OCI-LY7 (cell line): ENCODE results near the gene LRRC75A. TPM values are rescaled to one million over a fixed set of nuclear protein-coding genes. Genes with fewer than 3 reads are reported as not detected.

Experiments
- BruUV-seq: library from RNA; stranded (reverse); fragments of 400-500 nt; replicated peaks from 2 replicates; lab custom pipeline; 2021; lab: Mats Ljungman, UMichigan
- CTCF ChIA-PET: fragments of 300-600 bp; sonication (Branson Sonifier 250); formaldehyde crosslinking; loops from one replicate; lab custom pipeline; 2022; ENCODE audit warnings: antibody characterized with exemption; ENCODE audit not compliant: unreplicated experiment; lab: Charles Lee
- POLR2A ChIA-PET: fragments of 300-600 bp; sonication (Branson Sonifier 250); formaldehyde crosslinking; loops from one replicate; lab custom pipeline; 2022; ENCODE audit warnings: antibody characterized with exemption; lab: Charles Lee
- DNase-seq: peaks from one replicate; pipeline ENCODE4 v3.0.0-alpha.2; 2015; ENCODE audit warnings: low spot score
- H2AFZ ChIP-seq: fragments of 200-600 bp; sonication (generic), shearing (Covaris generic); 2 replicates; pipeline ENCODE4 v1.6.1; 2014; ENCODE audit warnings: mild to moderate bottlenecking, antibody characterized with exemption, low read length, moderate library complexity
- H3K27ac ChIP-seq: fragments of 200-600 bp; sonication (generic); 2 replicates; pipeline ENCODE4 v1.5.1; 2014; ENCODE audit warnings: mixed run types, low read depth, mild to moderate bottlenecking, moderate library complexity, low read length, inconsistent platforms; ENCODE audit not compliant: poor library complexity, severe bottlenecking
- H3K36me3 ChIP-seq: fragments of 200-600 bp; sonication (generic); 2 replicates; pipeline ENCODE4 v1.6.1; 2014; ENCODE audit warnings: mild to moderate bottlenecking, antibody characterized with exemption, low read length, moderate library complexity, mixed read lengths; ENCODE audit not compliant: insufficient read depth
- H3K4me1 ChIP-seq: fragments of 200-600 bp; sonication (generic); 2 replicates; pipeline ENCODE4 v1.5.1; 2014; ENCODE audit warnings: mild to moderate bottlenecking, low read length; ENCODE audit not compliant: insufficient read depth, poor library complexity, severe bottlenecking
- H3K4me2 ChIP-seq: fragments of 200-600 bp; sonication (generic); 2 replicates; pipeline ENCODE4 v1.6.1; 2014; ENCODE audit warnings: mild to moderate bottlenecking, low read length
- H3K4me3 ChIP-seq: fragments of 200-600 bp; sonication (generic); 2 replicates; pipeline ENCODE4 v1.5.1; 2014; ENCODE audit warnings: mild to moderate bottlenecking, low read depth, low read length; ENCODE audit not compliant: poor library complexity, severe bottlenecking
- H3K79me2 ChIP-seq: fragments of 200-600 bp; sonication (generic); 2 replicates; pipeline ENCODE4 v1.6.1; 2016; ENCODE audit warnings: low read depth, mild to moderate bottlenecking, low read length, moderate library complexity, mixed read lengths; ENCODE audit not compliant: insufficient read depth
- H3K9me2 ChIP-seq: fragments of 200-600 bp; sonication (generic); 2 replicates; pipeline ENCODE4 v1.6.1; 2016; ENCODE audit warnings: mild to moderate bottlenecking, low read length, mixed read lengths; ENCODE audit not compliant: insufficient read depth
- H3K9me3 ChIP-seq: fragments of 200-600 bp; sonication (generic); 2 replicates; pipeline ENCODE4 v1.6.1; 2014; ENCODE audit warnings: mild to moderate bottlenecking, mixed run types, low read length, mixed read lengths
- H4K20me1 ChIP-seq: fragments of 200-600 bp; sonication (generic); 2 replicates; pipeline ENCODE4 v1.6.1; 2014; ENCODE audit warnings: mild to moderate bottlenecking, antibody characterized with exemption, low read length, moderate library complexity, mixed read lengths; ENCODE audit not compliant: insufficient read depth
- EZH2phosphoT487 ChIP-seq: fragments of 200-600 bp; sonication (generic); IDR thresholded peaks from 2 replicates; pipeline ENCODE4 v1.6.1; 2018; ENCODE audit warnings: low read depth, borderline replicate concordance, mild to moderate bottlenecking, mixed run types, antibody characterized with exemption, low read length, moderate library complexity, mixed read lengths
- intact Hi-C: fragments of 100-400 bp; cut with micrococcal nuclease; formaldehyde crosslinking; loops from one replicate; pipeline ENCODE4 v1.10.0; 2022; ENCODE audit not compliant: unreplicated experiment
- total RNA-seq, 2 experiments: library from RNA; depleted of rRNA in 1 of 2; stranded (reverse); fragments of >200 nt in 1 of 2; shearing (Covaris generic) in 1 of 2; gene quantifications; 2 replicates each; pipeline ENCODE4 v1.2.3, GENCODE V29; 2014 to 2022
- TF ChIP-seq, protein P1 (sequence below): fragments of 200-600 bp; sonication (generic); conservative IDR thresholded peaks from 2 replicates; pipeline ENCODE4 v1.5.1; 2014; ENCODE audit warnings: mild to moderate bottlenecking, antibody characterized with exemption, low read length, moderate library complexity, mixed read lengths

LRRC75A gene
- total RNA-seq, 2 experiments from 2014 or later = not detected

DNA sequence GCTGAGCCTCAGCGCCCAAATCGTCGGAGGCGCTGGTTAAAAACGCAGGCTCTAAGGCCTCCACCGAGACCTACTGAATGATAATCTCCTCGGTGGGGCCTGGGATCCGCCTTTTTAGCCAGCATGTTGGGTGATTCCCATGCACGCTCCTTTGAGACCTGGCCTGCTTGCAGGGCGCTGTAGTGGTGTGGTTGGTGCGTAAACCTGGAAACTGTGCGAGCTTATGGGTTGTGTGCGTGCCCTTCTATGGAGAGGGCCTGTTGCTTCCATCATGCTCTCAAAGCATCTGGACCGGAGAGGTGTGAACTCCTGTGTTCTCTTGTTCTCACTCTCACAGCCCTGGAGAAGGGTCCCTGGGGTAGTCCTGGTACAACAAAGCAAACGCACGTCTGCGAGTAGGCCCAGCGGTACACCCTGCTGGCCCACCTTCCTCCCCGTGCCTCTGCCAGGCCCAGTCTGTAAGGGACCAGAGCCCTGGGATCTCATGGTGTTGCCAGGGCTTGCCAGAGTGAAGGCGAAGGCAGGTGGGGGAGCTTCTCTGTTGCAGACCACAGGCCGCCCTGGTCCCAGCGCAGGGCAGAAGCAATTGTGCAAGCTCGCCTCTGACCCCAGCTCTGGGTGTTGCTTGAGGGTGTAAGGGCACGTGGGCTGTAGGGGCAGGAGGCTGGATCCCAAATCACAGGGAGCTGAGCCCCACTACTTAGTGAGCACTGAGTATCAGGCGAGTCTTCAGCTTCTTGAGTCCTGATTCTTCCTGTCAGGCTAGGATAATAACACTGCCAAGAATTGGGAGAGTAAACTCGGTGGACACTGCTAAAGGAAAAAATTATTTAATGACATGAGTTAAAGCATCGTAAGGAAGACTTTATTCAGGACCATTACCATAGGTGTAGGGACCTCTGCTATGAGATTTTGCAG is 879 bp upstream of the LRRC75A start:
- Histone ChIP-seq H2AFZ (no peak overlapping the region), H3K79me2 (no peaks in the 10 kb centered on the region), H4K20me1 (no peaks in the 10 kb centered on the region), H3K9me3 (no peaks in the 10 kb centered on the region), H3K36me3 (no peaks in the 10 kb centered on the region), H3K4me2 (no peak overlapping the region), H3K4me1 (no peaks in the 10 kb centered on the region), H3K27ac (no peak overlapping the region), H3K9me2 (no peaks in the 10 kb centered on the region), H3K4me3 (no peak overlapping the region)
- TF ChIP-seq, protein P1, sequence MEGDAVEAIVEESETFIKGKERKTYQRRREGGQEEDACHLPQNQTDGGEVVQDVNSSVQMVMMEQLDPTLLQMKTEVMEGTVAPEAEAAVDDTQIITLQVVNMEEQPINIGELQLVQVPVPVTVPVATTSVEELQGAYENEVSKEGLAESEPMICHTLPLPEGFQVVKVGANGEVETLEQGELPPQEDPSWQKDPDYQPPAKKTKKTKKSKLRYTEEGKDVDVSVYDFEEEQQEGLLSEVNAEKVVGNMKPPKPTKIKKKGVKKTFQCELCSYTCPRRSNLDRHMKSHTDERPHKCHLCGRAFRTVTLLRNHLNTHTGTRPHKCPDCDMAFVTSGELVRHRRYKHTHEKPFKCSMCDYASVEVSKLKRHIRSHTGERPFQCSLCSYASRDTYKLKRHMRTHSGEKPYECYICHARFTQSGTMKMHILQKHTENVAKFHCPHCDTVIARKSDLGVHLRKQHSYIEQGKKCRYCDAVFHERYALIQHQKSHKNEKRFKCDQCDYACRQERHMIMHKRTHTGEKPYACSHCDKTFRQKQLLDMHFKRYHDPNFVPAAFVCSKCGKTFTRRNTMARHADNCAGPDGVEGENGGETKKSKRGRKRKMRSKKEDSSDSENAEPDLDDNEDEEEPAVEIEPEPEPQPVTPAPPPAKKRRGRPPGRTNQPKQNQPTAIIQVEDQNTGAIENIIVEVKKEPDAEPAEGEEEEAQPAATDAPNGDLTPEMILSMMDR = no peak
- no peak for TF ChIP-seq EZH2phosphoT487
- ChIA-PET CTCF (no interaction called here), POLR2A (no interaction called here)
- intact Hi-C loops = no loop called here
- BruUV-seq = no TSS peak
- no peak for DNase-seq

DNA sequence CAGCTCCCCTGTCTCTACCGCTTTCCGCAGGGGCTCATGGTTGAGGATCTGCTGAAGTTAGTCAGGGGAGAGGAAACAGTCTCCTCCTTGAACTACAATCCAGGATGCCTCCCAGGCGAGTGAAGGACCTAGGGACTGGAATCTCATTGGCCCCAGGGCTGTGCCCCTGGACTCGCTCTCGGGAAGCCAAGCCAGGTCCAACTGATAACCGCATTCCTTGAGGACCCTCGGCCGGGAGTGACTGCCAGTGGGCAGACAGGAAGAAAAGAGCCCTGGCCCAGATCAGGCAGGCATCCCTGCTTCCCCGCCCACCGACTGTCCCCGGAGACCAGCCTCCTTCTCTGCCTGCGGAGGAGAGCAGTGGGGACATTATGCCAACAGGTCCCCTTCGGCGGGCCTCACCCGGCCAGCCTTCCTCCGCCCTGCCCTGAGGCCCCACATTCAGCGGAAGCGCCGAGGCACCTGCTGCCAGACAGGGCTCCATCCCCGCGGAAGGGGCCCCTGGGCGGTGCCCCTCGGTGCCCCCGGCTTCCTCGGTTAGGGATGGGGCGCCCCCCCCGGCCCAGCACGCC is 776 bp downstream of the LRRC75A start:
- no peak overlapping the region for H3K4me3 ChIP-seq
- intact Hi-C loops = no loop called here
- H2AFZ ChIP-seq = no peak overlapping the region
- ChIA-PET CTCF (no interaction called here), POLR2A (no interaction called here)
- no peak overlapping the region for H3K27ac ChIP-seq
- no peaks in the 10 kb centered on the region for H3K36me3 ChIP-seq
- H3K9me2 ChIP-seq = no peaks in the 10 kb centered on the region
- no peaks in the 10 kb centered on the region for H3K79me2 ChIP-seq
- TF ChIP-seq EZH2phosphoT487 = no peak
- TF ChIP-seq, protein P1 = no peak
- no TSS peak for BruUV-seq
- DNase-seq = no peak
- H3K9me3 ChIP-seq = no peaks in the 10 kb centered on the region
- no peaks in the 10 kb centered on the region for H4K20me1 ChIP-seq
- no peak overlapping the region for H3K4me2 ChIP-seq
- no peaks in the 10 kb centered on the region for H3K4me1 ChIP-seq

DNA sequence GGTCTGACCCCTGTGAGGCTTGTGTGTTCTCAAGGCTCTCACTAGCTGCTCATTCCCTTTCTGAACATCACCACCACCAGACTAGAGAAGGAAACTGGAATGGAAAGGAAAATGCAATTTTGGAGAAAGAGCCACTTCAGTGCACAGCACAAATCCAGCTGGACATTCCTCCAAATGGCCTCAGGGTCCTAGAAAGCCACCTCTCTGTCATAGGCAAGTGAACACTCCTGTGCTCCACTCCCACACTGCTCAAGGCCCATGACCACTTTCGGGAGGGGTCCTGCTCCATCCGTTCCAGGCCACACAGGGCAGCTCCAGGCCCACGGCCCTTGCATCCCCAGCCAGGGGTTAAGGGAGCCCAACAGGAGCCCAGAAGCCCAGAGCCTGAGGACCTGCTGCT is 2.6 kb downstream of the LRRC75A start:
- CTCF ChIA-PET = no interaction called here
- H3K9me3 ChIP-seq = no peaks in the 10 kb centered on the region
- POLR2A ChIA-PET = interaction anchor here (0.6 to 1.2 kb wide), 2 partner anchors 9 to 1655 kb away, joined by 3 to 4 read pairs; no protein-coding TSS in a partner anchor
- no peaks in the 10 kb centered on the region for H4K20me1 ChIP-seq
- H3K4me2 ChIP-seq = no peak overlapping the region
- no peak for TF ChIP-seq EZH2phosphoT487
- H2AFZ ChIP-seq = no peak overlapping the region
- no peaks in the 10 kb centered on the region for H3K9me2 ChIP-seq
- no peaks in the 10 kb centered on the region for H3K79me2 ChIP-seq
- no TSS peak for BruUV-seq
- H3K4me3 ChIP-seq = no peak overlapping the region
- no peak overlapping the region for H3K27ac ChIP-seq
- no peaks in the 10 kb centered on the region for H3K36me3 ChIP-seq
- no peaks in the 10 kb centered on the region for H3K4me1 ChIP-seq
- intact Hi-C loops = no loop called here
- DNase-seq = no peak
